Liver (tissue), 9 donors: Measurements from ENCODE around the gene USP35. TPM values are rescaled to one million over a fixed set of nuclear protein-coding genes. Genes with fewer than 3 reads are reported as not detected.

Experiments used
- DNase-seq: peaks from one replicate; pipeline ENCODE4 v3.0.0-alpha.2; 2017; ENCODE audit warnings: low spot score
- H3K27ac ChIP-seq, 2 donors: one replicate each; pipeline ENCODE4 v1.7.0; 2013; ENCODE audit warnings: inconsistent platforms in 2 of 2, low read length in 2 of 2, control low read depth in 1 of 2, low read depth in 1 of 2, mild to moderate bottlenecking in 1 of 2
- H3K27me3 ChIP-seq, 4 donors: one replicate each; pipeline versions ENCODE4 v1.6.1 to v1.7.0; 2013; ENCODE audit warnings: low read length in 3 of 4, inconsistent platforms in 1 of 4, mild to moderate bottlenecking in 1 of 4, moderate library complexity in 1 of 4; ENCODE audit not compliant: control insufficient read depth in 4 of 4, insufficient read depth in 4 of 4
- H3K36me3 ChIP-seq, 4 donors: one replicate each; pipeline versions ENCODE4 v1.6.1 to v1.7.0; 2013; ENCODE audit warnings: low read length in 3 of 4, mild to moderate bottlenecking in 3 of 4, low read depth in 1 of 4, moderate library complexity in 1 of 4; ENCODE audit not compliant: control insufficient read depth in 4 of 4, insufficient read depth in 3 of 4
- H3K4me1 ChIP-seq, 4 donors: one replicate each; pipeline versions ENCODE4 v1.6.1 to v1.7.0; 2013; ENCODE audit warnings: low read length in 3 of 4, mild to moderate bottlenecking in 3 of 4, moderate library complexity in 1 of 4; ENCODE audit not compliant: control insufficient read depth in 4 of 4, insufficient read depth in 4 of 4
- H3K4me3 ChIP-seq, 3 donors: one replicate each; pipeline versions ENCODE4 v1.6.1 to v1.7.0; 2013; ENCODE audit warnings: low read length in 3 of 3, control low read depth in 1 of 3, low read depth in 1 of 3, mild to moderate bottlenecking in 1 of 3
- H3K9ac ChIP-seq, 2 donors: one replicate each; pipeline ENCODE4 v1.7.0; 2013; ENCODE audit warnings: low read length in 2 of 2, mild to moderate bottlenecking in 2 of 2, moderate library complexity in 2 of 2, control low read depth in 1 of 2, low read depth in 1 of 2
- H3K9me3 ChIP-seq, 4 donors: one replicate each; pipeline versions ENCODE4 v1.6.1 to v1.7.0; 2013; ENCODE audit warnings: low read length in 3 of 4; ENCODE audit not compliant: control insufficient read depth in 4 of 4
- CTCF ChIP-seq: fragments of 150-350 bp; IDR thresholded peaks from 2 replicates; pipeline ENCODE4 v1.5.1; 2017; ENCODE audit warnings: improper control_type of control experiment, low read depth, low read length; ENCODE audit not compliant: missing input control
- HNF4A ChIP-seq, 2 donors: conservative IDR thresholded peaks; 2 replicates each; pipeline ENCODE4 v1.6.1; 2016; ENCODE audit warnings: antibody characterized with exemption in 2 of 2, mild to moderate bottlenecking in 2 of 2
- NR2F2 ChIP-seq: IDR thresholded peaks from 2 replicates; pipeline ENCODE4 v1.6.1; 2016; ENCODE audit warnings: antibody characterized with exemption
- REST ChIP-seq: IDR thresholded peaks from 2 replicates; pipeline ENCODE4 v1.6.1; 2016; ENCODE audit warnings: antibody characterized with exemption, mild to moderate bottlenecking
- RXRA ChIP-seq, 2 donors: IDR thresholded peaks; 2 replicates each; pipeline ENCODE4 v1.6.1; 2017 to 2018; ENCODE audit warnings: antibody characterized with exemption in 2 of 2, mild to moderate bottlenecking in 1 of 2
- SP1 ChIP-seq: IDR thresholded peaks from 2 replicates; pipeline ENCODE4 v1.6.1; 2018; ENCODE audit warnings: antibody characterized with exemption, mild to moderate bottlenecking
- WGBS: extraction: QIAGEN DNeasy Blood & Tissue Kit; methylation state at CpG from one replicate; pipeline ENCODE4 v1.1.7; 2013; 5-methylcytosine and 5-hydroxymethylcytosine counted together
- polyA plus RNA-seq, 2 donors: library from polyadenylated mRNA; stranded (reverse) in 1 of 2; unstranded in 1 of 2; fragments of 200-250 nt in 1 of 2; fragments of >200 nt in 1 of 2; fragmentation: Nextera tagmentation in 1 of 2; extraction: Ambion mirVana in 1 of 2; gene quantifications; one replicate each; pipeline versions ENCODE4 v1.2.1 to v1.2.3, GENCODE V29; 2013 to 2015
- total RNA-seq, 2 donors: library from RNA; depleted of rRNA; stranded (reverse); fragments of >200 nt; gene quantifications; one replicate each; pipeline ENCODE4 v1.2.3, GENCODE V29; 2014
- donor health status: healthy.
- donor health status: healthy.
- donor health status: healthy.
- donor health status: healthy.
- donor health status: healthy.

Gene USP35
- total and polyA plus RNA-seq, 4 donors, result 2.3 to 11.0 (median 4.8) TPM

- TF ChIP-seq REST, result no peak
Observed at GRCh38 chr11:78217650-78218541, 29.2 kb downstream of the USP35 start (continued).

- no peak for DNase-seq
- Histone ChIP-seq H3K9me3 (no peaks in the 10 kb centered on the region), H3K9ac (no peak overlapping the region), H3K4me3 (no peak overlapping the region), H3K27ac (no peak overlapping the region), H3K4me1 (no peaks in the 10 kb centered on the region), H3K36me3 (peaks cover 1 to 41% (median 8%) of the 10 kb centered on the region in 4 donors), H3K27me3 (no peaks in the 10 kb centered on the region)
- no peak for TF ChIP-seq CTCF
- no peak for TF ChIP-seq RXRA (IDR thresholded peaks at IDR 0.05)
- TF ChIP-seq NR2F2, result no peak
- 91% methylated on average over 11 of the region's 11 CpGs for WGBS
Observed at GRCh38 chr11:78218707-78219492, 30.2 kb downstream of the USP35 start.

GRCh38 chr11:78219493-78220217 is 30.9 kb downstream of the USP35 start:
- no peak overlapping the region for H3K4me3 ChIP-seq
- no peaks in the 10 kb centered on the region for H3K27me3 ChIP-seq
- peaks cover 1 to 45% (median 8%) of the 10 kb centered on the region in 4 donors for H3K36me3 ChIP-seq
- WGBS, result 95% methylated on average over 7 of the region's 7 CpGs
- no peaks in the 10 kb centered on the region for H3K4me1 ChIP-seq
- TF ChIP-seq SP1 (no peak), HNF4A (conservative IDR thresholded peaks at IDR 0.05) (no peak)
- no peaks in the 10 kb centered on the region for H3K9me3 ChIP-seq
- no peak overlapping the region for H3K27ac ChIP-seq
- DNase-seq, result no peak
- H3K9ac ChIP-seq, result no peak overlapping the region
